GM23248 (cell line): ENCODE results near the gene CDX1.

Experiments used
- EZH2 ChIP-seq: fragments of 200-600 bp; sonication (generic); IDR thresholded peaks from 2 replicates; pipeline ENCODE4 v1.6.1; 2018; ENCODE audit warnings: antibody characterized with exemption, mild to moderate bottlenecking; ENCODE audit not compliant: insufficient read depth, poor library complexity, severe bottlenecking
- EZH2phosphoT487 ChIP-seq: fragments of 200-600 bp; sonication (generic); IDR thresholded peaks from 2 replicates; pipeline ENCODE4 v1.6.1; 2018; ENCODE audit warnings: antibody characterized with exemption, moderate library complexity, mild to moderate bottlenecking, low read depth; ENCODE audit not compliant: insufficient read depth

DNA sequence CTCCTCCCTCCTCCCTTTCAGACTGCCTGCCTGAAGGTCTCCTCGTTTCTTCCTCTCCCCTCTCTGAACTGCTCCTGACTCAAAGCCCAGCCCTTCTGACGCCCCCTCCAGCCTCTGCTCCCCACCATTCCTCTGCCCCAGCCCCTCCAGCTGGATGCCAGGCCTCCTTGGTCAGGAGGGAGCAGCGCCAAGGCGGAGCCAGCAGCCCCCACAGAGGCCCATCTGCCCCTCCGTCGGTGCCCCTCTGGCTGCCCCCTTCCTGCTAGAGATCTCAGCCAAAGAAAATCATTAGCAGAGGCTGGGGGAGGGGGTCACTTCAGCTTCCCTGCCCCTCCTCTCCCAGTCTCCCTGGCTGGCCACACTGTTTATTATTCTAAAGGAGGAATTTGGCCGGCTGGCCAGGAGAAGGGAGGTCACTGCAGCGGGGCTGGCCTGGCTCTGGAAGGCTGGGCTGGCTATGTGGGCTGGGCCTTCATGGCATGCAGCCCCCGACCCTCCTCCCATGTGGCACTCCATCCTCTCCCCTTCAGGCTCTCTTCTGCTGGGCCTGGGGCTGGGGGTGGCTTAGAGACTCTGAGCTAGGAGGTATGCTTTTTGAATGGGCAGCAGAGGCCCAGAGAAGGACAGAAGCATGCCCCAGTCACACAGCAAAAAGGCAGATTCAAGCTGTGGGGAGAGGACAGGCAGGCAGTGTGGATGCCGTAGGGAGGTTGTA is 27.9 kb upstream of the CDX1 start:
- TF ChIP-seq EZH2, result no peak
- no peak for TF ChIP-seq EZH2phosphoT487
